ENCODE data around the gene CSE1L. TPM values are rescaled to one million over a fixed set of nuclear protein-coding genes. Genes with fewer than 3 reads are reported as not detected.

CSE1L gene
- total and polyA plus RNA-seq, 7 donors: 37.2 to 75.7 (median 51.7) TPM

DNA sequence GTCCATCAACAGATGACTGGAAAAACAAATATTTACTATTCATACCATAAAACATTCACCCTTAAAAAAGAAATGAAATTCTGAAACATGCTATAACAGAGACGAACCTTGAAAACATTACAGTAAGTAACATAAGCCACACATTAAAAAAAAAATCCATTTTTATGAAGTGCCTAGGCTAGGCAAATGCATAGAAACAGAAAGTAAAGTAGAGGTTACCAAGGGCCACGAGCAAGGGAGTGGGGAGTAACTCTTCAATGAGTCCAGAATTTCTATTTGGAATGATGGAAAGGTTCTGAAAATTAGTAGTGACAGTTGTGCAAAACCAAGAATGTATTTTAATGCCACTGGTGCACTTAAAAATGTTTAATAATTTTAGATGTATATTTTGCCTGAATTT, 94.3 kb downstream of the CSE1L start:
- H3K4me3 ChIP-seq: no peak overlapping the region
- H3K36me3 ChIP-seq (ENCODE audit: insufficient read depth in 1 of 2, low read depth in 1 of 2): peaks cover 0 to 51% of the 10 kb centered on the region in 2 donors
- intact Hi-C loops (cut with DNase I): no loop called here
- no peaks in the 10 kb centered on the region for H3K9me3 ChIP-seq
- no peak for DNase-seq
- H3K27me3 ChIP-seq (ENCODE audit: insufficient read depth in 3 of 3, low read length in 2 of 3): no peaks in the 10 kb centered on the region
- H3K4me1 ChIP-seq: peaks cover 3% of the 10 kb centered on the region
- TF ChIP-seq, protein P1, sequence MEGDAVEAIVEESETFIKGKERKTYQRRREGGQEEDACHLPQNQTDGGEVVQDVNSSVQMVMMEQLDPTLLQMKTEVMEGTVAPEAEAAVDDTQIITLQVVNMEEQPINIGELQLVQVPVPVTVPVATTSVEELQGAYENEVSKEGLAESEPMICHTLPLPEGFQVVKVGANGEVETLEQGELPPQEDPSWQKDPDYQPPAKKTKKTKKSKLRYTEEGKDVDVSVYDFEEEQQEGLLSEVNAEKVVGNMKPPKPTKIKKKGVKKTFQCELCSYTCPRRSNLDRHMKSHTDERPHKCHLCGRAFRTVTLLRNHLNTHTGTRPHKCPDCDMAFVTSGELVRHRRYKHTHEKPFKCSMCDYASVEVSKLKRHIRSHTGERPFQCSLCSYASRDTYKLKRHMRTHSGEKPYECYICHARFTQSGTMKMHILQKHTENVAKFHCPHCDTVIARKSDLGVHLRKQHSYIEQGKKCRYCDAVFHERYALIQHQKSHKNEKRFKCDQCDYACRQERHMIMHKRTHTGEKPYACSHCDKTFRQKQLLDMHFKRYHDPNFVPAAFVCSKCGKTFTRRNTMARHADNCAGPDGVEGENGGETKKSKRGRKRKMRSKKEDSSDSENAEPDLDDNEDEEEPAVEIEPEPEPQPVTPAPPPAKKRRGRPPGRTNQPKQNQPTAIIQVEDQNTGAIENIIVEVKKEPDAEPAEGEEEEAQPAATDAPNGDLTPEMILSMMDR (IDR thresholded peaks at IDR 0.05): no peak
- ATAC-seq: no peak
- WGBS, 3 donors: 36 to 47% (median 47%) methylated on average over 2 of the region's 2 CpGs
- no peak overlapping the region for H3K27ac ChIP-seq

DNA sequence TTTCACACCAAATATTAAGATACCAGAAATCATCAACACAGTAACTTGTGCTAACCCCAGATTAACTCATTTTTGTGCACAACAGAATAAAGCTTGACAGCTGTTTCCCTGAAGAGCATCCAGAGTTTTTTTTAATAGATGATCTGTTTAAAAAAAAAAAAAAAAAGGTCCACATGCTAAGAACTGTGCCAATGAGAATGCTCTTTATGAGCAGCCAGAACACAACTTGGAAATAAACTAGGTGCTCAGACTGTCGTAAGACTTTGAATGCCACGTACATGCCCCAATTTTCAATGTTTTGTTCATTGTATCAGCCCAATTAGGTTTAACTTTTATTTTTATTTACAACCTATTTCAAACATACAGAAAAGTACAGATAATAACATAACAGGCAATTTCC, 94.7 kb downstream of the CSE1L start:
- TF ChIP-seq, protein P1 (IDR thresholded peaks at IDR 0.05): no peak
- Histone ChIP-seq H3K4me1 (peaks cover 3% of the 10 kb centered on the region), H3K27me3 (ENCODE audit: insufficient read depth in 3 of 3, low read length in 2 of 3) (no peaks in the 10 kb centered on the region), H3K9me3 (no peaks in the 10 kb centered on the region), H3K27ac (no peak overlapping the region), H3K4me3 (no peak overlapping the region), H3K36me3 (ENCODE audit: insufficient read depth in 1 of 2, low read depth in 1 of 2) (peaks cover 0 to 51% of the 10 kb centered on the region in 2 donors)
- DNase-seq: no peak
- ATAC-seq: peak in 2 of 4 donors; percentile 50 to 75
- WGBS, 3 donors: 29 to 45% (median 37%) methylated on average over 2 of the region's 2 CpGs
- intact Hi-C loops (cut with DNase I): no loop called here

Other genes starting within 250 kb of the CSE1L start
- 1 to 10 TPM; 5.3 to 8.3 (median 6.9) TPM for gene PREX1, start 218.3 kb upstream of the CSE1L start, total RNA-seq
- gene PREX1, start 218.3 kb upstream of the CSE1L start, polyA plus RNA-seq: 1 to 10 TPM; 2.5 to 4.0 (median 3.5) TPM
- 10 to 100 TPM; 21.3 to 36.1 (median 23.4) TPM for gene ARFGEF2, start 124.6 kb upstream of the CSE1L start, total RNA-seq
- 10 to 100 TPM in 2 of 3 donors, 1 to 10 TPM in 1; 7.8 to 23.7 (median 12.5) TPM for gene ARFGEF2, start 124.6 kb upstream of the CSE1L start, polyA plus RNA-seq
- gene STAU1, start 142.0 kb downstream of the CSE1L start, total RNA-seq: 10 to 100 TPM; 57.5 to 85.2 (median 76.7) TPM
- 10 to 100 TPM; 30.2 to 58.8 (median 53.7) TPM for gene STAU1, start 142.0 kb downstream of the CSE1L start, polyA plus RNA-seq
- 10 to 100 TPM; 19.4 to 32.6 (median 24.4) TPM for gene DDX27, start 173.1 kb downstream of the CSE1L start, total RNA-seq
- 10 to 100 TPM; 30.5 to 62.9 (median 41.4) TPM for gene DDX27, start 173.1 kb downstream of the CSE1L start, polyA plus RNA-seq
- 10 to 100 TPM; 21.7 to 29.6 (median 24.6) TPM for gene ZNFX1, start 231.7 kb downstream of the CSE1L start, total RNA-seq
- 10 to 100 TPM in 2 of 3 donors, 1 to 10 TPM in 1; 8.4 to 16.1 (median 15.3) TPM for gene ZNFX1, start 231.7 kb downstream of the CSE1L start, polyA plus RNA-seq